HG03354 (cell line): ENCODE measurements around the gene PCDHGC5.

Experiments used
- ATAC-seq: cut with Tn5 transposase; IDR thresholded peaks from one replicate; pipeline ENCODE4 v1.9.1; 2021; ENCODE audit warnings: mild to moderate bottlenecking; ENCODE audit not compliant: unreplicated experiment, poor library complexity, severe bottlenecking

PCDHGC5 gene

DNA sequence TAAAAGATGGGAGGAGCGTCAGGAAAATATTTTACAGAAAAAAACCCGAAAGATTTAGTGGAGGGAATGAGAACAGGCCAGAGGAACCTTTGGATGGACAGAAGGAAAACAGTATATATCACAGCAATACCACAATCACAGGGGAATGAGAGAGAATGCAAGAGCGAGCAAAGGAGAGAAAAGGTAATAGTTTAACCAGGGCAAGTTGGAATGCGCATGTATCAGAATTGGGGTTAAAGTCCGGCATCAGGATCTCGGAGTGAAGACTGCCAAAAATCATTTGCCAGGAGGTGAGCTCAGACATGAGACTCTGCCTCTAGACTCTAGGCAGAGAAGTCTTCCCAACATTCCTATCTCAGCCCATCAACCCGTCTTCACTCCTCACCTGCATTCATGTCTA is 36.8 kb downstream of the PCDHGC5 start:
- ATAC-seq: no peak

- ATAC-seq: no peak
Observed at GRCh38 chr5:141527426-141527825, 38.5 kb downstream of the PCDHGC5 start.

DNA sequence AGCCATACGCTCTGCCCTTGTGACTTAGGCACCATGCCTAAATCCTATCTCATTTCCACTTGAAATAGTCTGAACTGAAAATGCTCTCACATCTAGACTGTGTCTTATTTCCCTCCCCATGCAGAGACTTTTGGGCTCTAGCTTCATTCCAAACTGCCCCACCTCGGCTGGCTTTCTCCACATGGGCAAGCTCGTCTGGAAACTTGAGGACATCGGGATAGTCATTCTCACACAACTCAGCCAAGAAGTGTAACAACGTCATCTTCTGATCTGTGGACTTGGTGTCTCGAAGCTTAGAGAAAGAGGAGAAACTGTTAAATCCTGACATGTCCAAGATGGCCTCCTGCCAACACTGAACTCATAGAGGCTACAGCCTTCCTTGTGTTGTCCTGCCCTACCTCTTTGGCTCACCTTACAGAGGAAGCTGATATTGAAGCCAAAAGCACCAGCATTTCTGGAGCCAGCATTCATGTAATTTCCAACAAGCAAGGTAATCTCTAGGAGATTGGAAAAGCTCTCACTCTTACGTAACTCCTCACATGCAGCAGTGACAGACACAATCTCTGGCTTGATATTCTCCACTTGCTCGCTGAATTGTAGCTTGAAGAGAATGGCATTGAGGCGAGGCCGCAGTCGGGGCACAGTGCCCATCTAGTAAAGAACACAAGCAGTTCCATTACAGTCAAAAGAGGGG is 39.6 kb downstream of the PCDHGC5 start:
- ATAC-seq: no peak

DNA sequence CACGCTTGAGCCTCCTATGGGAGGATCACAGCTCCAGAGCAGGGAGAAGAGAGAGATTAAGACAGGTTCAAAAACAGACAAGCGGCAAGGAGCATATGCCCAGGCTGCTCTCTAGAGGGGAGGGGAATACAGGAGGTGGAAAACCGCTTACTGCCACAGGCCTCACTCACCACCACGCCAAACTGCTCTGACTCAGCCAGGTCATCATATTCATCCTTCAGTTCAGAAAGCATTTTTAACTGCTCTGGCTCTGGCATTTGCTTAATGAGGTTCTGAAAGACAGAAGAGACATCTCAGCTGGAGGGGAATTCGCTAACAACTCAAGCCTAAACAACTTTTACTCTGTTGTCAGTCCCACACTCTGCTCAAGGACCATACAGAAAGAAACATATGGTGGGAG is 40.1 kb downstream of the PCDHGC5 start:
- ATAC-seq: peak; percentile 52

GRCh38 chr5:141529873-141530272 is 41.0 kb downstream of the PCDHGC5 start:
- ATAC-seq: peak; percentile 42

GRCh38 chr5:141532726-141533125 is 43.8 kb downstream of the PCDHGC5 start:
- ATAC-seq: no peak

DNA sequence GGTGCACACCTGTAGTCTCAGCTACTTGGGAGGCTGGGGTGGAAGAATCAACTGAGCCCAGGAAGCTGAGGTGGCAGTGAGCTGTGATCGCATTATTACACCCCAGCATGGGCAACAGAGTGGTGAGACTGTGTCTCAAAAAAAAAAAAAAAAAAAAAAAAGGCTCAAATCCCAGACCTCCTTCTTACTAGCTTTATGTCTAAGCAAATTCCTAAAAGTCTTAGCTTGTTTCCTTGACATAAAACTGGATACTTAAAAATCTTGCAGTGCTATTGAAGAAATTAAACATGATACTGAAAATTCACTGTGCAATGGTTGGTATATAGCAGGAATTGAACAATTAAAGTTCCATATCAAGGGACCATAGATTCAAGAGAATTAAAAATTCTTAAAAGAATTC is 45.0 kb downstream of the PCDHGC5 start:
- ATAC-seq: no peak

- ATAC-seq: no peak
Observed at GRCh38 chr5:141534492-141535213, 45.8 kb downstream of the PCDHGC5 start.
